Glomerular endothelial cell (primary cell): ENCODE measurements around the gene CARD18. TPM values are rescaled to one million over a fixed set of nuclear protein-coding genes. Genes with fewer than 3 reads are reported as not detected.
"Not testable (repeated sequence)": the region's sequence is repeated elsewhere in the genome, so short reads cannot be mapped to it uniquely, and the experiment has no call there.

Source experiments
- DNase-seq: peaks from one replicate; pipeline ENCODE4 v3.0.0-alpha.2; 2011; ENCODE audit warnings: low read depth, low spot score; ENCODE audit errors: extremely low read depth
- total RNA-seq: library from RNA; depleted of rRNA; stranded (reverse); fragments of >200 nt; gene quantifications from 2 replicates; pipeline ENCODE4 v1.2.3, GENCODE V29; 2015

Gene CARD18
- total RNA-seq, 1 donor from 2014 or later = not detected

DNA sequence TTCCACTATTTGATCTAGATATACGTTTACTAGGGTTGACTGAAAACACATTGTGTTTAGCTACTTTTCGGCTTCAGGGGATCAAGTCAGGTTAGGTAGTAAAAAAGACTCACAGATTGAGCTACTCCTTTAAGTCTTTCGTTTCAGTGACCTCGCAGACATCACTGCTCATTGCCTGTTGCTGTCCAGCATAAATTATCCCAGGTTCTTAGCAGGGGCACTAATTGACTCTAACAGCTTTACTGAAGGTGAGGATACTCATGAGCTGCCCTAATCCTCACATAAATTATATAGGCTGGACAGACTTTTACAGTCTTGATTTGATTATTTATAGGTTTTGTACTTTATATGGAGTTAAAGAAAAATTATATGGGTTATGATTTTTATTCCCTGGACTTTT is 3.7 kb downstream of the CARD18 start:
- no peak for DNase-seq

DNA sequence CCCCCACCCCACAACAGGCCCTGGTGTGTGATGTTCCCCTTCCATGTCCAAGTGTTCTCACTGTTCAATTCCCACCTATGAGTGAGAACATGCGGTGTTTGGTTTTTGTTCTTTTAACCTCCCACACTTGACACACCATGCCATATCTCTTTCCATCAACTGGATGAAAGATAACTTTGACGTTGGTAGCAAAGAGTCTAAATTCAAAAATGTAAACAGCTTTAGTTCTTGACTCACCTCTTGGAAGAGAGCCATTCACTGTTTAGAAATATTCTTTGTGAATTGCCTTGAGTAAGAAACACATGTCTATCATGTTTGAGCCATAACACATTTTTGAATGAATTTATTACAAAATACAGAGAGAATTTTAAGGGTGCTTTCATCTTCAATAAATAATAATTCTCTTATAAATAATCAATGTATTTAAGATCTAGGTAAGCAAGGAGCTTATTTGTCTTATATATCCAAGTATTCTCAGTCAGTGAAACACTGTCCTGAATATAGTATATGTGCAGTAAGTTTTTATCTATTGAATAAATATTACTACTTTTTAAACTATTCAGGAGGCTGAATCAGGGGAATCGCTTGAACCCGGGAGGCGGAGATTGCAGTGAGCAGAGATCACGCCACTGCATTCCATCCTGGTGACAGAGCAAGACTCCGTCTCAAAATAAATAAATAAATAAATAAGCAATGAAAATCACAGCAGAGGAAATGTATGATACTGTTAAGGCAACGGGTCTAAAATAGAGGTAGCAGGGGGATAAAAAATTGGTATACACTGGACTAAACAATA is 6.7 kb downstream of the CARD18 start:
- DNase-seq = no peak

DNA sequence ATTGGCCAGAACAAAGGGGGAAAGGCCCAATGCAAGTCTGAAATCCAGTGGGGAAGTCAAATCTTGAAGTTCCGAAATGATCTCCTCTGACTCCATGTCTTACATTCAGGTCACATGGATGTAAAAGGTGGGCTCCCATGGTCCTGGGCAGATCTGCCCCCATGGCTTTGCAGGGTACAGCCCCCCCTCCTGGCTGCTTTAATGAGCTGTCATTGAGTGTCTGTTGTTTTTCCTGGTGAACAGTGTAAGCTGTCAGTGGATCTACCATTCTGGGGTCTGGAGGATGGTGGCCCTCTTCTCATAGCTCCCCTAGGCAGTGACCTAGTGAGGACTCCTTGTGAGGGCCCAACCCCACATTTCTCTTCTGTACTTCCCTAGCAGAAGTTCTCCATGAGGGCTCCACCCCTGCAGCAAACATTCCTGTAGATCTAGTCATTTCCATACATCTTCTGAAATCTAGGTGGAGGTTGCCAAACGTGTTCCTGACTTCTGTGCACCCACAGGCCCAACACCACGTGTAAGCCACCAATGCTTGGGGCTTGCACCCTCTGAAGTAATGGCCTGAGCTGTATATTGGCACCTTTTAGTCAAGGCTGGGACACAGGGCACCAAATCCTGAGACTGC is 9.3 kb downstream of the CARD18 start:
- DNase-seq = no peak

DNA sequence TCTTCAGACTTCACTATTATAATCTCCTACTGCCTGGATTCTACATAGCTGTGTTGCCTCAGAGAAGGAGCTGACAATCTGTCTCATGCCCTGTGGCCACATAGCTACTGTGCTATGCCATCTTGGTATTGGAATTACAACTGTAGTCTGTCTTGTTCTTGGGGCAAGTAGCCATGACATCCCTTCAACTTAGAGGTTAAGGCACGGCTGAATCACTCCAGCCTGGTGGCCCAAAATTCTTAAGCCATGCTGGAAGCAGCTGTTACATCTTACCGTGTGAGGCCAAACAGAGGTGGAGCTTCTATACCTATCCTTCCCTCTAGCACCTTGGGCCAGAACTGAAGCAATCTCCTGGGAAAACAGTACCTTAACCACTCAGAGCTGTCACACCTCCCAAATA is 14.8 kb downstream of the CARD18 start:
- no peak for DNase-seq

DNA sequence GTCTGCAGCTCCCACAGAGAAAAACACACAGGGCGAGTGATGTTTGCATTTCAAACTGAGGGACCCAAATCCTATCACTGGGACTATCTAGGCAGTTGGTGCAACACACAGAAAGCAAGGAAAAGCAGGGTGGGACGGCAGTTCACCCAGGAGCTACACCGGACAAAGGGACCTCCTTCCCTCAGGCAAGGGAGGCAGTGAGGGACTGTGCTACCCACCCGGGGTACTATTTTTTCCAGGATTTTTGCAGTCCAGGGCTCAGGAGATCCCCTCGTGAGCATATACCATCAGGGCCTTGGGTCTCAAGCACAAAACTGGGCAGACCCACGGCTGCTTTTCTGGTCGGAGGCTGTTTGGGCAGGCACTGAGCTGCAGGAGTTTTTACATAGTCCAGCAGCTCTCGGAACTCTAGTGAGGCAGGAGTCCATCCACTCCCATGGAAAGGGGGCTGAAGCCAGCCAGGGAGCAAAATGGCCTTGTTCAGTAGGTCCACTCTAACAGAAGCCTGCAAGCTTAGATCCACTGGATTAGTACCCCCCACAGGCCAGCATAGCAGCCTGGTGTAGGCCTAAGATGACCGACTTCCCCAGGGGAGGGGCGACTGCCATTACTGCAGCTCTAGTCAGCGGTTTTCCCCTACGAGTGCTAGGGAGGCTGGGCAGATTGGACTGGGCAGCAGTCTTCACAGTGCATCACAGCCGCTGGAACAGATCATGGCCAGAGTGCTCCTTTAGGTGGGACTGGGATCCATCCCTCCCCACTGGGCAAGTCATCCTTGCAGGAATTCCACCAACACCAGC is 28.2 kb downstream of the CARD18 start:
- DNase-seq = no peak

DNA sequence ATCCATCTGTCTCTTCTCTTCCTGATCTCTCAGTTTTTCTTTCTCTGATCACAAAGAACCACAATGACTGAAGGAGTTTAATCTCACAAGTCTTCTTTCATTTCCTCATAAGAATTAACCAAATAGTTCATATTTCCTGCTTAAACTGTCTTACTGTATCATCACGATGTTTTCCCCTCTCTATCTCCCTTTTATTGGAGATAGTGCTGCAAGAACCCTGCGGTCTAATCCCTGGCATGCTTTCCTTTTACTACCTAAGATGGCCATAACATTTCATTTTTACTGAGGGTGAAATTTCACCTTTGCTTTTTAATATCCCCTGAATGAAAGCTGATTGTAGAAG is 28.9 kb downstream of the CARD18 start:
- no peak for DNase-seq

DNA sequence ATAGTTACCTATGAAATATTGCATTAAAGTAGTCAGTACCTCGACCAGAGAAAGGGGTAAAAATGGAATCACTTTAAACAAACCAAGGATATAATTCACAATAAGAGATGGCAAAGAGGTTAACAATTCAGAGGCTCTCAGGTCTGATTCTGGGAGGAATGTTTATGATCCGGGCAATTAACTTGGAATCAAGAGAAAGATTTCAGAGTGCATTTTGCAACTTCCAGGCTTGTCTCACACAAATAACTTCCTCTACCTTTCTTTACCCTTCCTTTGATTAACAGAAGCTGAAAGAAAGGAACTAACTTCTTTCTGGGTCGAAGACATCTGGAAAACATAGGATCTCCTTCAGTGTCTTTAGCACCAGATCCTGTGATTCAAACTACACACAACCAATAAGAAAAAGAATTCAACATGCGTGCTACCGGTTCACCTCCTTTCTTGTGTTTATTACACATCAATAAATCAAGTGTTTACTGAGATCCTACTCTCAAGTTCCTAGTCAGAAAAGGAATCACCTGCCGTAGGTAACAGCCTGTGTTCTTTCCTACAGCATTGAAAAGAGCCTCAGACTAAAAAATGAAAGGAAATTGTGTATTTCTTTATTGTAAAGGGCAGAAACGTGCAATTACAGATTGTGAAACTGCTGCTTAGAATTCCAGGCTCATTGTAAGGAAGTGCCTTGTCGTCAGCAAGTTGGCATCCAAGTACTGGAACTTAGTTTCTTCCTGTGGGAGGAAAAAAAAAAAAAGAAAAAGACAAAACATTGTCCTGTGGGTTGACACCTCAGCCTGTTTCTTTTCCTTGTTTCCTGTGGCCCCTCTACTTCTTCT is 29.5 kb downstream of the CARD18 start:
- DNase-seq = peak; percentile 44

DNA sequence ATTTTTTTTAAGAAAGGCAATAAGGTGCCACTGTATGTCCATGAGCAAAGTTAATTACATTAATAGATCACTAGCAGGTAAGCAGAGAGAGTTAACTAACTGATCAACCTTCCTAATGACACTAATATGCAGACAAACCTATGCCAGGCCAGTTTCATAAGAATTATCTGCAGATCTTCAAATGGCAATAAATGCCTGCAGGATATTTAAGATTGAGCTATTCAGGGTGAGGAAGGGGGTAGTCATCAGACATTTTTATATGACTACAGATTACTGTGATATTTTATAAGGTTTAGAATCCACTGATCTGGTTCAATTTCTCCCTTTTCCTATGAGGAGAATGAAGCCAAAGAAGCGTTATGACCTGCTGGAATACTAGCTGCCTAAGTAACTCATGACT is 30.2 kb downstream of the CARD18 start:
- no peak for DNase-seq

DNA sequence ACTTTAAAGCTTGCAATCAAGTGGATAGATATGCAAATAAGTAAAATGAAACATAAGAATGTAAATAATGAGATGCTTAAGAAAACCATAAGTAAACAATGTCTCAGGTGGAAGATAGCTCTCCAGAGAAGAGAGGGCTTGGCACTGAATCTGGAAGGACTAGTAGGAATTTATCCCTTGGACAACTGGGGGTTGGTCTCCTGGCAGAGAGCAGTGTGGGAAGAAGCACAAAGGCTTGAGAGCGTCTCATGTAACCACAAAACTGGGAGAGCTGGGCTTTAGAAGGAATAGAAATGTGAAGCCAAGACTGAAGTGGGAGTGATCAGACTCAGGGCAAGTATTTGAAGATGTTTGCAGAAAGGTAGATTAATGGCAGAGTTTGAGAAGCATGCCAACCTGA is 31.3 kb downstream of the CARD18 start:
- no peak for DNase-seq

DNA sequence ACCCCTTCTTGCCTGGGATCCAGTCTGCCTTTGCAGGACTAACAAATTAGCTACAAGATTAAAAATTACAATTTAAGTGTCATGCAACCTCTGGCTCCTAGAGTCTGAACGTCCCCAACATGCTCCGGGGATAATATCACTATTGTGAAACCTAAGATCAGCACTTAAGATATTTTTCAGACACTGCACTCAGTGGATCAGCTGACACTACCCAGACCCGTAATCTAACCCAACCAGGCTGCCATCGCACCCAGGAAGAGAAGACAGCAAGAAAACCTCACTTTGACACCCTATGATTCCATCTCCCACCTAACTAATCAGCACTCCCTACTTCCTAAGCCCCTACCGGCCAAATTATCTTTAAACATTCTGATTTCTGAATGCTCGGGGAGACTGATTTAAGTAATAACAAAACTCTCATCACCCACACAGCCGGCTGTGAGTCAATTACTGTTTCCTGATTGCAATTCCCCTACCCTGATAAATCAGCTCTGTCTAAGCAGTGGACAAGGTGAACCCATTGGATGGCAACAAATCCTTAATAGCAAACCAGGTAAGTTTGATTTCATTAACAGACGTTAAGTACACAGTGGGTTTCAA is 32.2 kb downstream of the CARD18 start:
- DNase-seq = not testable (repeated sequence)

DNA sequence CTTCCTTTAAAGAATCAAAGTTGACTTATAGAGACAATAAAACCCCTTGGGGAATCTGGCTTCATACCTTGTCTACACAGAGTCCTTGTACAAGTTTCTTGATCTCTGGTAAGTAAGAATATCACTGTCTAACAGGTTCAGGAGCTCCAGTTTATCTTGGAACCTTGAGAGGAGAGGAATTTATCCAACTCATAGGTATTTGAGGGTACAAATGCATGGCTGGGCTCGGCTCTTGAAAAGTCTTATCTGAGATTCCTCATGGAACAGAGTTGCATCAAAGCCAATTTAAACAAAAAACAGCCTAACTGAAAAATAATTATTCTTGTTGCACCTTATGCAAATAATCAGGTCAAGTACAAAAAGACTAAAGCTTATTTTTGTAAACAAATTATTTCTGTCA is 33.4 kb downstream of the CARD18 start:
- DNase-seq = no peak

DNA sequence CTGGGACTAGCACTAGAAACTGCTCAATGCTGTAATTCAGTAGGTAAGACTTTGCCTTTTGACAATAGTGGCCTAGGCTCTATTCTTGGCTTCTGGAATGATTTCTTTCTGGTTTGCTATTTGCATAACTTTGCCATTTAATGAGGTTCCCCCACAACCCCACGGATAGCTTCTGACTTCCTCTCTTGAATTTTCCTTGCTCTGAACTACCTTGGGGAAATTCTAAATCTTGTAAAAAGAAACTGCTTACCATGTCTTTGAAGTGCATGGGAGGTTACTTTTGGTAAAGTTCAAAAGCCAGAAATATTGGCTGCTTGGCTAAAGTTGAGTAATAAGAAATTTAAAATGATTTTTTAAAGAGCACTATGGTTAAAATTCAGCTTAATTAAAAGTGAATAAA is 35.3 kb downstream of the CARD18 start:
- no peak for DNase-seq

DNA sequence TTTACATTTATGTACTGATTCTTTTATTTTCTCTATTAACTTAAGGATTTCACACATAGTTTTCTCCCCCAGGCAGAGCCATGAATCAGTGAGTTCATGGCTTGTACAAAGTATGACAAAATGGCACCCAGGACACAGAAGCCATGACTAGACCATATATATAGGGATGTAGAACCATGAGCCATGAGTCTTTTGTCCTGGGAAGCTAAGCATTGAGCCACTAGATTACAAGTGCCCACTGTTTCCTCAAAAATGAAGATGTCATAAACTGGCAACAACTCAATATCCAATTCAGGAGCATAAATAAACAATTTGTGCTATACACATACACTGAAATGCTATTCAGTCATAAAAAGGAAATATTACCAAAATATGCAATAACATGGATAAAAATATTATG is 36.2 kb downstream of the CARD18 start:
- DNase-seq = no peak

DNA sequence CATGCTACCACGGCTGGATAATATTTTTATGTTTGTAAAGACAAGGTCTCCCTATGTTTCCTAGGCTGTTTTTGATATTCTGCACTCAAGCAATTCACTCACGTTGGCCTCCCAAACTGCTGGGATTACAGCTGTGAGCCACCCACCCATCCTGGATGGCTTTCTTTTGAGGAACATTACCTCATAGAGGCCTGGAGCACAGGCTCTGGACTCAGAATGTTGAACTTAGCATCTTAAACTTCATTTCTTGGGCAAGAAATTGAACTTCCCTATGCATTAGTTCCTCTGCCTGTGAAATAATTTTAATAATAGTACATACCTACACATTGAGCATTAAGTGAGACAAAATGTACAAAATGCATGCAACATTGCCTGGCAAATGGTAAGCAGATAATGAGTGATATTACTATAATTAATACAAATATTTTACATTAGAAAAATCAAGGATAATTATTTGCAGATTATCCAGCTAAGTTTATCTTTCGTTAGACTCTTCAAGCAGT is 37.4 kb downstream of the CARD18 start:
- DNase-seq = not testable (repeated sequence)

DNA sequence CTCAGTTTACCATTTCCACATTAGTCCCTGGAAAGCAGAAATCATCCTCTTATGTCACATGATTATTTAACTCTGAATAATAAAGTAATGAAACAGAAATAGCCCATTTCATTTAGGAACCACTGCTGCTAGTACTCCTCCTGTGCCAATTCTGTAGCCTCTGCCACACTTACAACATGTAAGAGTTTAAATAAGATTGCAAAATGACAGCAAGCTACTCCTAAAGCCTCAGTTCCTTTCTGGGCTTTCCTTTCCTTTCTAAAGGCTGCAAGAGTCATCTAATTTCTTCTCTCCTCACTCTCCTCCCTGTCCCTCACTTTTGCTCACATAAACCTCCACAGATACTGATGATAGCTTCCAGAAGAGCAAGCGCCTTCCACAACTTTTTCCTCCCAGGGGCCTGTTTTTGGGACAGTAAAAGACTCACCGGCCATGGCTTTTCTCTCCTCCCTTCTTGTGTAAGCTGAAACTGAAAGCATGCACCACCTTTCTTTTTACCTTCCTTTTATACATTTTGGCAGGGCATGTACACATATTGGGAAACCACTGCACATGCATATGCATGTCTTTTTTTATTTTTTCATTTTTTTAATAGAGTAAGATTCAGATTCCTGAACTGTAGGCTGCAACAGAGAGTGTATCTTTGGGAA is 38.5 kb downstream of the CARD18 start:
- DNase-seq = no peak

DNA sequence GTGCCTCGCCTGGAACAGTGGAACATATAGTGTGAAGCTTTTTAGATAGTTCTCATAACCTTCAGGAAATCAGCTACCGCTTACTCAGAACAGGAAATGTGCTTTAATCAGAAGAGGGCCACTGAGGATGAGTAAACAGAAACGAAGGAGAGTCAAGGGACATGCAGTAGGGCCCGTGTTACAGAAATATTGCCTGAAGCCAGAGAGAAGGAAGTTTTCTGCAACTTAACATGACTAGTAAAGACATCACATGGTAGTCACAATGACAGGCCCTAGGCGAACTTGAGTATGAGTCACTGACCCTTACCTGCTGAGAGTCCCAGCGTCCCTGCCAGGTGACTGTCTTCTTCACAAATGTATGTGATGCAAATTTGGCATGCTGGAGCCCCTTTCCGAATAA is 39.4 kb downstream of the CARD18 start:
- peak; percentile 36 for DNase-seq

DNA sequence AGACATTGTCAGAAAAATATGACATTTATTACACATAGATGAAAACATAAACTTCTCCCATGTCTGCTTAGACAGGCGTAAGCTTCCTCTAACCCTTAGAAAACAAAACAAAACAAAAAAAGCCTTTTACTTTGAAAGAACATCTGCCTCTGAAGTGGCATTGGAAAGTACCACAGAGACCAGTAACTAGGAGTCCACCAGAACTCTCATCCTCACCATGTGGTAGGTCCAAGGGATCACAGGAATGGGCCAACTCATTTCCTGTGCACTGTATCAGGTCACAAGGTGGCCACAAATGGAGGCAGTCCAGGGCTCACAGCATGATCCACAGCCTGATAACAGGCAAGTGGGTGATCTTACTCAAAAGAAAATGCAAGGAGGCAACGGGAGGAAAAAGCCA is 40.0 kb downstream of the CARD18 start:
- DNase-seq = not testable (repeated sequence)

DNA sequence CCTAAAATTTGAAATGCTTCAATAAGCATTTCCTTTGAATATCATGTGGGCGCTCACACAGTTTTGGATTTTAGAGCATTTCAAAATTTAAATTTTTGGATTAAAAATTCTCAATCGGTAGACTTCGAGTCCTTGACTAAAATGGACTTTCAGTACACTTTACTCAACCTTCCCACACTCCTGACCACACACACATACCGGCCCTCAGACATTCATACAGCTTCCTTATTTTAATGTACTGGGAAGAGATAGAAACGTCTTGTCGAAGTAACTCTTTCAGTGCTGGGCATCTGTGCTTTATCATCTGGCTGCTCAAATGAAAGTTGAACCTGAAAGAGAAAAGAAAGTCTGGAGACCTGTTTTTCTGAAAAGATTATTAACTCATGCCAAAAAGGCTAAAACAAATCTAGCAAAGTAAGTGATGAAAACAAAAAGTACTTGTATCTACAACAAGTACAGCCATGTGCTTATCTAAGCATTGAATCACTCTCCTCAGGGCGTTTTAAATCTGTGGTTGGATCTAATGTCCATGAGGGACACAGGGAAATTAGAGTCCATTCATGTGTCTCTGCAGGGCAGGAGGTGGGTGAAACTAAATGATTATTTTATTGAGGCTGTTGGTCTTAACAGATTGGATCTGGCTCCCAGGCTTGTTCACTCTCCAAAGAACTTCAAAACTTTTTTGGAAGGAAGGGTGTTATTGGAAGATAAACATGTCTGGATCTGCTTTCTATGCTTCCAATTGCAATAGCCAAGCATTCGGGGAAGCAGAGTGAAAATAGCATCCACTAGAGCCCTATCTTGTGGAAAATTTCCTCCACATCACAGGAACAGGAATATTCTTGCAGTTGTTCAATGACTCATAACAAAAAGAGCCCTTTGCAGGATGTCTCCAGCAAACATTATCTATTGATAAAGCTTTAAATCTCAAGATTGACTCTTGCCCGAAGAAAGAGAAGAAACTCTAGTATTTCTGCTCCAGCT is 47.0 kb downstream of the CARD18 start:
- DNase-seq = no peak
